Measurements from ENCODE around the gene CPNE5.

The CPNE5 gene

GRCh38 chr6:36700071-36700812 lies 139.0 kb downstream of the CPNE5 start:
- no peak for DNase-seq (ENCODE audit: low spot score)

DNA sequence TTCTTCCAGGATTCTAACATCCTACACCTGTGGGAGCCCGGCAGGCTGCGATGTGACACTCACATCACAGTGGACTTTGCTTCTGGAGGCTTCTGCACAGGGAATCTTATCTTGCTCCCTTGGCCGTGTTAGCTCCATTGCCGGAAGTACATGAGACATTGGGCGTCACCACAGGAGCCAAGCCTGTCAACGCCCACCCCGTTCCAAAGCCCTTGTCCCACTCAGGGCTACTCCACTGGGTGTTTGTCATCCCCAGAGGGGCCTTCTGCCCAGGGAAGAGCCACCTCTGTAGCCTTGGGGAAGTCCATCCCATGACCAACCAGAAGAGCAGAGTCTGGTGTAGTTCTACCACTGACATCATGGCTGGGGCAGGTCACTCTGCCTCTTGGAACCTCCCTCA lies 139.9 kb downstream of the CPNE5 start:
- no peak for DNase-seq (ENCODE audit: low spot score)

DNA sequence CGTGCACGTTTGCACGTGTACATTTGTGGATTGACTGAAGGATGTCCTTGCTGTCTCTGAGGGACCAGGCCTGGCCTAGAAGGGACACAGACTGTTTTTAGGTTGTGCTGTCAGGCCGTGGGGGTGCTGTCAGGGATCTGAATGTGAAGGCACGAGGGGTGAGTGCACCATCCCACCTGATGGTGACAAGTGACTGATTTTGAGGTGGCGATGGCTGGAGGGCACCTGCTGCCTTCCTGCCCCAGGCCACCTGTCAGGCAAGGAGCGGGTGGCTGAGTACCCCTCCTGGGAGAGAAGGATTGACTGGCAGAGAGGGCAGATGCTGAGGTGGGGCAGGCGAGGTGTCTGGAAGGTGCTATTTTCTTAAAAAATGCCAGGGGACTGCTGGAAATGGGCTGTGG lies 140.4 kb downstream of the CPNE5 start:
- no peak for DNase-seq (ENCODE audit: low spot score)

DNA sequence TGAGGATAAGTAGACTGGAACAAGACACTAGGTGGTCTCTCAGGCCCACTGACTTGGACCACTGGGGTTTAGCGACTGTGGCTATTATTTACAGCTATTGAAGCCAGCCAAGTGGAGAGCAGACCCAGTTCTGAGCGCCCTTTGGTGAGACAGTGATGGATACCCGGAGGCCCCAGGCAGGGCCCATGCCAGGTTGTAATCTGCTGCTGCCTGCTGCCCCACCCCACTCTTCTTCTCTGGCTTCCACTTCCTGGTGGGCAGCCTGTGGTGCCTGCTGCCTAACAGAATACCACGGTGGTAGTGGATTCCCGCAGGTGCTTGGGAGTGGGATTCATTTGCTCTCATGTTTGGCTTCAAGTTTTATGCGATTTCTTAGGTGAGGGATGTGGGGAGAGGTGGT lies 141.0 kb downstream of the CPNE5 start:
- DNase-seq (ENCODE audit: low spot score) = no peak

DNA sequence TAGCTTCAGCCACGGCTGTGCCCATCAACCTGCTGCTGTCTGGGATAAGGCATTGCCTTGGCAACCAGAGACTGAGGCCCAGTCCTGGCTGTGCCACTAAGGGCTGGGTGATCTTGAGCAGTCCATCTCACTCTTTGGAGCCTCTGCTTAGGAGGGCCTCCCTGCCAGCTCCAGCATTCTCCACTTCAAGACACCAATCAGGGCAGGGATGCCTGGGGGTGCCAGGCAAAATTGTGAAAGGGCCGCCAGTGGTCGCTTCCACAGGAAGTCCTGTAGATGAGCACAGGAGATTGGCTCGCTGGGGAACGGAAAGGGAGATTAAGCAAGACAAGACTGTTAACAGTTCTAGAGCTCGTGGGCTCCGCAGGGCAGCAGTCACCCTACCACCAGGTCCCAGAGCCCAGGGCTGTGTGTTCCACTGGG lies 141.8 kb downstream of the CPNE5 start, which contains the start of gene RAB44:
Gene RAB44 (plus strand): TSS at position 346 of the 423 bp plus-strand sequence. CDS start 6,410 bp downstream, outside the sequence.
- no peak for DNase-seq (ENCODE audit: low spot score)

DNA sequence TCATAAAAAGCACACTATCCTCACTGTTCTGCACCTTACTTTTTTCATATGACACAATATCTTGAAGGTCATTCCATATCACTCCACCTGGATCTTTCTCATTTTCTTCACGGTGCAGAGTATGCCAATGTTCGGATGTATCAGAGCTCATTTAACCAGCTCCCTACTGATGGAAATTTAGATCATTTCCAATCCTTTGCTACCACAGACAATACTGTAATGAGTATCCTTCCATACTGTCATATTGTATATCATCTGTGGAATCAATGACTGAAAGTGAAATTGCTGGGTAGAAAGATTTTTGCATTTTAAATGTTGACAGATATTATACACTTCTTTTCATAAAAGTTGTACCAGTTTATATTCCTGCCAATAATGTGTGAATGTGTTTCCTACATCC lies 143.8 kb downstream of the CPNE5 start:
- DNase-seq (ENCODE audit: low spot score) = no peak

DNA sequence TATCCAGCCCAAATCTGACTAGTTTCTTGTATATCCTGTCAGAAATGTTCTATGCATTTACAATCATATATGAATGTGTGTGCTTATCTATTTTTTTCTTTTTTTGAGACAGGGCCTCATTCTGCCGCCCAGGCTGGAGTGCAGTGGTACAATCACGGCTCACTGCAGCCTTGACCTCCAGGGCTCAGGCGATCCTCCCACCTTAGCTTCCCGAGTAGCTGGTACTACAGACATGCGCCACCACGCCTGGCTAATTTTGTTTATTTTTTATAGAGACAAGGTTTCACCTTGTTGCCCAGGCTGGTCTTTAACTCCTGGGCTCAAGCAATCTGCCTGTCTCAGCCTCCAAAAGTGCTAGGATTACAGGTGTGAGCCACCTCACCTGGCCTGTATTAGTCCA lies 144.6 kb downstream of the CPNE5 start:
- DNase-seq (ENCODE audit: low spot score) = no peak

DNA sequence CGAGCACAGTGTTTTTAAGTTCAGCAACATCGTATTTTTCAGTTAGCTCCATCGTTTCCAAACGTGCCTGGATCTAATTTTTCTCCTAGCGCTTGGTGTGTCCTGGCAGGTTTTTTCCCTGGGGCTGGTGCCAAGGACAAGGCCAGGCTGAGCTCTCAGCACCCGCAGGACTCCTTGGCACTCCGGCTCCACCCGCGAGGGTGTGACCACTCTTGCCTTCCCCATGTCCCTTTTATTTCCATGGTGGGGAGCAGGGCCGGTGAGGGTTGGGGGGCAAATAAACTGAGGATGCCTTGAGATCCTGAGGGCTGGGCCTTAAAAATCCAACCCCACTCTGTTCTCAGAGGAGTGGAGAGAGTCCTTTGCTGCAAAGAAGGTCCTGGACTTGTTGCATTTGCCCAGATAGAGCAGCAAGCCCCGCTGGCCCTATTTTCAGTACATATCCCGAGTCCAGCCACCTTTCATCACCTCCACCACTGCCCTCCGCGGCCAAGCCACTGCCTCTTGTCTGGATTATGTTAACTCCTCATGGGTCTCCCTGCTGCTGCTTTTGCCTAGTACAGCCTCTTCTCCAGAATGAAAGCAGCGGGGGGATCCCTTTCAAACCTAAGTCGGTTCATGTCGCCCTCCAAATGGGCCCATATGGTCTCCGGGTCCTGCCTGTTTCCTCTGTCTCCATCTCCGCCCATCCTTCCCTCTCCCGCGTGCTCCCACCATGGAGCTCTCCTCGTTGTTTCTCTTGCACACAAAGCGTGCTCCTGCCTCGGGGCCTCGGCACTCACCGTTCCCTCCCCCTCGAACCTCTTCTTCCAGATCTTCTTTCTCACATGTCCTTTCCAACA lies 146.2 kb downstream of the CPNE5 start:
- DNase-seq (ENCODE audit: low spot score) = no peak

DNA sequence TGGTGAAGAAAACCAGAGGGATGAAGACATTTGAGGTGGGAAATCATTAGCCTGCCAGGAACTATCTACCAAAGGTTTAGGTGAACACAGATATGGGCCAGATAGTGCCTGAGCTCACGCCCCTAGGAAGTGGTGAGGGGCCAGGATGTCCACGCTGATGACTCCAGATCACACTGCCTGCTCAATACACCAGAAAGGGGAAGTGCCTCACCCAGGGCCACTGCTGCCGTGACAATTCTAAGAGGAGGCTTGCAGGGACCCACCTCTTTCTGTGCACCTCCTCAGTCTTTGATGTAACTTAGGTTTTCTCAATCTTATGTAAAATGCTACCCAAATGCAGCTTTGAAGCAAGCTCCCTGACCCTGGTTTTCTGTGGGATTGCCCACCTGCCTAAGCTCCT lies 147.0 kb downstream of the CPNE5 start:
- no peak for DNase-seq (ENCODE audit: low spot score)

DNA sequence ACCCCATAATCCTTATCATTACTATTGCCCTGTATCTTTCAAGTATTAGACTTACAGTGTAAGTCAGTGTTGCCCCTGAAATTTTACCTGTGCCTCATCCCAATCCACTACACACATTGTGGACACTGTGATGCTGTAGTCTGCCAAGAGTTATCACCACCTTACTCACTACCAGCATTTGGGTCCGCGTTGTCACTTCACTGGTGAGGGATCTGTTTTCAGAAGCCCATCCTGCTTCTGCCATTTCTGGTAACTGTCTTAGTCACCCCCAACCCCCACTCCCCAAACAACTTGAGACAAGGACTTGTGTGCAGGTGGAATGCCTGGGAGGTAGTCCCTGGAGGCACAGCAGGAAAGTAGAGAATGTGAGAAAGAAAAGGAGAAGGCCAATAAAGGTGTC lies 147.6 kb downstream of the CPNE5 start:
- DNase-seq (ENCODE audit: low spot score) = no peak

- DNase-seq (ENCODE audit: low spot score) = no peak
Measured at GRCh38 chr6:36691011-36691410, 148.2 kb downstream of the CPNE5 start.

All from HuH-7.5 (cell line).